Central memory CD8-positive, alpha-beta T cell (primary cell): ENCODE results near the gene APBB2.

Experiments
- ATAC-seq: fragments of 150-1000 bp; cut with Tn5 transposase; replicated peaks from 2 replicates; pipeline ENCODE4 v1.10.0; 2022; ENCODE audit warnings: mild to moderate bottlenecking, moderate FRiP score, moderate number of reproducible peaks; ENCODE audit not compliant: poor library complexity, severe bottlenecking; ENCODE audit errors: extremely low read depth
- DNase-seq, 2 donors: peaks; one replicate each; pipeline ENCODE4 v3.0.0; 2021; ENCODE audit warnings: low spot score in 2 of 2
- H3K27ac Mint-ChIP-seq: one replicate; pipeline ENCODE4 v1.8.0; 2022; ENCODE audit warnings: low read depth, mild to moderate bottlenecking, moderate library complexity, mixed read lengths
- H3K27me3 Mint-ChIP-seq: one replicate; pipeline ENCODE4 v1.8.0; 2022; ENCODE audit warnings: mixed read lengths
- H3K36me3 Mint-ChIP-seq: one replicate; pipeline ENCODE4 v1.8.0; 2022; ENCODE audit warnings: mild to moderate bottlenecking, moderate library complexity, mixed read lengths; ENCODE audit not compliant: insufficient read depth
- H3K4me1 Mint-ChIP-seq: one replicate; pipeline ENCODE4 v1.8.0; 2022; ENCODE audit warnings: mixed read lengths
- H3K4me3 Mint-ChIP-seq: one replicate; pipeline ENCODE4 v1.8.0; 2022; ENCODE audit warnings: mild to moderate bottlenecking, moderate library complexity, mixed read lengths
- H3K9me3 Mint-ChIP-seq: one replicate; pipeline ENCODE4 v1.8.0; 2022; ENCODE audit warnings: mixed read lengths

Gene APBB2

DNA sequence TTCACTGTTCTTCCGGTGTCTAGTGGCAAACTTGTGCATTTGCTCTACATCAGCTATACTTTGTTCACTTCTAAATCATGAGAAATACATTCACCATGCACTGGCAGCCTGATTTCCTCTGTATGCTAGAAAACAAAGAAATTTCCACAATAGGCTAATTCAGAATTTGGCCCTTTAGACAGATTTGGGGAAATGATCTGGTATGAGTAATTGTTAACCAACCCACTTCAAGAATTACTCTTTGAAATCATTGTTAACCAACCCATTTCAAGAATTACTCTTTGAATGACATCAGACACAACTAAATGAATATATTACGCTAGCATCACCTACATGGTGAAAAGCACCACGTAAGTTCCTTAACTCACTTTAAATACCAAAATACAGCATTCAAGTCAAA, 14.6 kb downstream of the APBB2 start:
- H3K36me3 Mint-ChIP-seq: no peaks in the 10 kb centered on the region
- H3K9me3 Mint-ChIP-seq: peaks cover 7% of the 10 kb centered on the region
- H3K27ac Mint-ChIP-seq: no peak overlapping the region
- ATAC-seq: no peak
- H3K27me3 Mint-ChIP-seq: peaks cover 44% of the 10 kb centered on the region
- no peak for DNase-seq
- H3K4me3 Mint-ChIP-seq: no peak overlapping the region
- no peaks in the 10 kb centered on the region for H3K4me1 Mint-ChIP-seq

DNA sequence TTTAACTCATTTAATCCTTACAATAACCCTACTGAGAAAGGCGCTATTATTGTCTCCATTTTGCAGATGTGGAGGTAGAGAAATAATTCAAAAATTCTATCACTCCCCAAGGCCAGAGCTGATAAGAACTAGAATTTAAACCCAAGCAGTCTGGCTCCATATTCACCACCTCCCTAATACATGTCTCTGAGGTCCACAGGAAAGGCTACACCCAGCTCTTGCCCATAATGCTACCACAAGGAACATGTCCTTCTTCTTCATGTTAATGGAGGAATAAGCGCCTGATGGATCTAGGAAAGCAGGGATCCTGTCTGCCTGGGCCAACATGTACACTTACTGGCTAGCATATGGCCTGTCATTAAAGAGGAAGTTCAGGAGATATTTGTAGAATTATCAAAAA, 16.3 kb downstream of the APBB2 start:
- no peak for ATAC-seq

DNA sequence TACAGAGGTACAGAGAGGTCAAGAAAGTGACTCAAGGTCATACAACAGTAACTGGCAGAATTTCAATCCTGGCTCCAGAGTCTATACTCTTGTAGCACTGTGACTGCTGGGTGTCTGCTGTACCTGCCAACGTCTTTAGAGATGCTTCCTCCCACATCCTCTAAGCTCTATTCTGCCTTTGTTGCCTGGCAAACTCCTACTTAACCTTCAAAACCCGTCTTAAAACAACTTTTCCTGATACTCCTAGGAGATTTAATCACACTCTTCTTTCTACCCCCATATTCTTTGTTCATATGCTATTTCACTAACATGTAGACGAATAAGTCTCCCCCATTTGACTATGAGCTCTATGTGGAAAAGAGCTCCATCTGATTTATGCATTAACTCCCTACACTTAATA, 16.8 kb downstream of the APBB2 start:
- ATAC-seq: no peak
- Mint-ChIP-seq H3K36me3 (no peaks in the 10 kb centered on the region), H3K9me3 (peaks cover 7% of the 10 kb centered on the region), H3K27me3 (peaks cover 31% of the 10 kb centered on the region), H3K4me3 (no peak overlapping the region), H3K27ac (no peak overlapping the region), H3K4me1 (no peaks in the 10 kb centered on the region)
- no peak for DNase-seq

More for the DNA sequence above, 16.3 kb downstream of the APBB2 start:
- Mint-ChIP-seq H3K27me3 (peaks cover 33% of the 10 kb centered on the region), H3K36me3 (no peaks in the 10 kb centered on the region), H3K4me3 (no peak overlapping the region), H3K4me1 (no peaks in the 10 kb centered on the region), H3K27ac (no peak overlapping the region), H3K9me3 (peaks cover 7% of the 10 kb centered on the region)
- DNase-seq: no peak

DNA sequence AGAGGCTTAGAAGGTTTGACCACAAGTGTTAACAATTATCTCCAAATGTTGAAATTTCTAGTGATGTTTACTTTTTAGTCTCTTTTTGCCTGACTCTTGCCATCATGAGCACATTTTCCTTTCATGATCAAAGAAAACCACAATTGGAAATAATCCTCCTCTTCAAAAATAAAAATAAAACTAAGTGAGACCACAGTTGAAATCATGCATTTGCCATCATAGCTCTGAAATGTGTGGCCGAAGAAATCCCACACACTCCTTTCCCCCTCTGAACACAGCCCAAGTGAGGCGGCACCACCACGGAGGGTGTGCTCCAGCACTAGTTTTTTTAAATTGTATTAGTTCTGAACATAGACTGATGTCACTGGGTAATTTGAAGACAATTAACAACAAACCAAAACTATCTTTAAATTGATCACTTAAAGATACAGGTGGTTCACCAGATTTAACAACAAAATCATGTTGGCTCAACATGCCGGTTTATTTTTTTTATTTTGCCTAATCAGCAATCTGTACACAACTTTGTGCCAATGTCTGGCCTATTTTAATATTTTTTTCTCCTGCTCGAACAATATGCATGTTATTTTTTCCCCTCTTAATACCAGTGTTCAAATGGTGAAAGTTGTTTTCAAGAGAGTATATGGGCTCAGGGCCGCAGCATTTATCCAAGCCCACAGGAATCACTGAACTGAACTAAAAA, 17.6 kb downstream of the APBB2 start:
- no peaks in the 10 kb centered on the region for H3K4me1 Mint-ChIP-seq
- H3K27ac Mint-ChIP-seq: no peak overlapping the region
- H3K9me3 Mint-ChIP-seq: peaks cover 7% of the 10 kb centered on the region
- H3K27me3 Mint-ChIP-seq: peaks cover 24% of the 10 kb centered on the region
- H3K36me3 Mint-ChIP-seq: no peaks in the 10 kb centered on the region
- ATAC-seq (no peak), DNase-seq (no peak)
- no peak overlapping the region for H3K4me3 Mint-ChIP-seq

DNA sequence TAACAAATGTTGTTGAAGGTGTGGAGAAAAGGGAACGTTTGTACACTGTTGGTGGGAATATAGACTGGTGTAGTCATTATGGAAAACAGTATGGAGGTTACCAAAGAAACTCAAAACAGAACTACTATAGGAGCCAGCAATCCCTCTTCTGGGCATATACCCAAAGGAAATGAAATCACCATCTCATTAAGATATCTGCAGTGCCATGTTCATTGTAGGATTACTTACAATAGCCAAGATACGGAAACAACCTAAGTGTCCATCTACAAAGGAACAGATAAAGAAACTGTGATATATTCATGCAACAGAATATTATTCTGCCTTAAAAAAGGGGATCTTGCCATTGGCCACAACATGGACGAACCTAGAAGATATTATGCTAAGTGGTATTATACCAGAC, 22.2 kb downstream of the APBB2 start:
- peaks cover 18% of the 10 kb centered on the region for H3K27me3 Mint-ChIP-seq
- ATAC-seq: no peak
- peaks cover 7% of the 10 kb centered on the region for H3K9me3 Mint-ChIP-seq
- H3K27ac Mint-ChIP-seq: no peak overlapping the region
- H3K4me1 Mint-ChIP-seq: no peaks in the 10 kb centered on the region
- H3K4me3 Mint-ChIP-seq: no peak overlapping the region
- H3K36me3 Mint-ChIP-seq: peaks cover 2% of the 10 kb centered on the region
- no peak for DNase-seq

DNA sequence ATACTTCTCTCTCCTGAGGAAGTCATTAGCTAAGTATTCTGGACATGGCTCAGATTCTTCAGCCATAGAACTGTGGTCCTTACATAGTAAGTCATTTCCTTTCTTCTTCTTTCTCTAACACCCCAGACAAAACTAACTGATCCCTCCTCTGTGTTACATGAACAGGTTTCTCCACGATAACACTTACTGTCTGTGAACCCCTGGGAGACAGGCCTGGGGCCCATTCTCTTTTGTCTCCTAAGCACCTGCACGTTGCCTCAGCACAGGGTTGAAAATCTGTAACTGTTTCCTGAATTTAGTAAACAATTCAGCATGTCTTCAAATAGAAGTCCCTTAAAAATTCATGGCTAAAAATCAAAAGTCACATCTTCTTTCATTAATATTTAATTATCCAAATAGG, 24.7 kb downstream of the APBB2 start:
- no peak for DNase-seq
- no peaks in the 10 kb centered on the region for H3K9me3 Mint-ChIP-seq
- H3K27me3 Mint-ChIP-seq: peaks cover 2% of the 10 kb centered on the region
- no peak overlapping the region for H3K4me3 Mint-ChIP-seq
- no peaks in the 10 kb centered on the region for H3K4me1 Mint-ChIP-seq
- no peak for ATAC-seq
- no peak overlapping the region for H3K27ac Mint-ChIP-seq
- peaks cover 2% of the 10 kb centered on the region for H3K36me3 Mint-ChIP-seq

DNA sequence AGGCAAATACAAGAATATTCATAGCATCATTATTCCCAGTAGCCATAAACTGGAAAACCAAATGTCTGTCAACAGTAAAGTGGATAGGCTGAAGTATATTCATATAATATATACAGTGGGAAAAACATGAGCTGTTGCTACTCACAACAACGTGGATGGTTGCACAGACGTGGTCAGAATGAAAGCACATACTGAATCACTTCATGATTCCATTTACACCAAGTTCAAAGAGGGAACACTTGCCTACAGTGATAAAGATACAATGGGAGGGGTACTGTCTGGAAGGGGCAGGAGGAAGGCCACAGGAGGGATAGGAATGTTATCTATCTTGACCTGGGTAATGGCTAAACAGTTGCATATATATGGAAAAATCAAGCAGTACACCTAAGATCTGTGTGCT, 25.3 kb downstream of the APBB2 start:
- Mint-ChIP-seq H3K4me1 (no peaks in the 10 kb centered on the region), H3K9me3 (no peaks in the 10 kb centered on the region), H3K27me3 (no peaks in the 10 kb centered on the region), H3K36me3 (peaks cover 4% of the 10 kb centered on the region), H3K4me3 (no peak overlapping the region), H3K27ac (no peak overlapping the region)
- ATAC-seq: no peak
- no peak for DNase-seq

DNA sequence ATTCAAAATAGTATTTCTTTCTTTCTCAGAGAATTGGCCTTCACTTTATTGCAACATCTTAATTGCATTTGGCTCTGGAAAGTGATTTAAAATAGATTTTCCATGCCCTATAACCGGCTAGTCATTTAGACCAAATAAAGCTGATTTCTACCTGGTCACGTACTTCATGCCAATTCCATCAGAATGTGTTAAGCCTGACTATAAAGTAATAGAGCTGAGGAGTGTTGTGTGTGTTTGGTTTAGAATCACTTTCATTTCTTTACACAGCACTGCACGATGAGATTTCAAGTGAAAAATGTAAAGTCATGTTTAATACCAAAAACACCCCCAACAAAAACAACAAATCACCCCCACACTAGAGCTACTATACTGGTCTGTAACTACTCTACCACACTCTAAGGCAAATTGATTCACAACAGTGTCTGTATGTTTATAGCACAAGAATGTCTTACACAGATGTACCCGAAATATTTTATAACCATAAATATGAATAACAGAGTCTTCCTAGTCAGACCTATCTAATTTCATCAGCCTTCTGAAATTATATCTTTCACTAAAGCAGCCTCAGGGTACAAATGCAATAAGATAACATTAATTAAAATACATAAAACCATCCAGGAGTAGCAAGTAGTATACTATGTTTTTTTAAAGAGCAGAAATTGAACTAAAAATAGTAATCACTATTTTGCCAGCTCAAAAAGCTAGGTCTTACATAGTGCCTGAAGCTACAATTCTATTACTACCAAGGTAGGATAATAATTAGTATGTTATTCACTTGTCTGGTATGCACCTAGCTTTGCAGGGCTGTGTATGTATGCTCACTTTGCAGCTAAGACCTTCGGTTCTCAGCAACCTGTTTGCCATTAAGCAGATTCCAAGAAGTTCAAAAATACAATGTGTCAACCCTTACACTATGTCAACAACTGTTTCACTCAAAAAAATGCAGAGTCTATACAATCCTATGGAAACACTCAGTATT, 28.4 kb downstream of the APBB2 start:
- H3K27me3 Mint-ChIP-seq: no peaks in the 10 kb centered on the region
- H3K9me3 Mint-ChIP-seq: no peaks in the 10 kb centered on the region
- peaks cover 1% of the 10 kb centered on the region for H3K36me3 Mint-ChIP-seq
- no peak overlapping the region for H3K4me3 Mint-ChIP-seq
- H3K4me1 Mint-ChIP-seq: no peaks in the 10 kb centered on the region
- DNase-seq (no peak), ATAC-seq (no peak)
- H3K27ac Mint-ChIP-seq: no peak overlapping the region

DNA sequence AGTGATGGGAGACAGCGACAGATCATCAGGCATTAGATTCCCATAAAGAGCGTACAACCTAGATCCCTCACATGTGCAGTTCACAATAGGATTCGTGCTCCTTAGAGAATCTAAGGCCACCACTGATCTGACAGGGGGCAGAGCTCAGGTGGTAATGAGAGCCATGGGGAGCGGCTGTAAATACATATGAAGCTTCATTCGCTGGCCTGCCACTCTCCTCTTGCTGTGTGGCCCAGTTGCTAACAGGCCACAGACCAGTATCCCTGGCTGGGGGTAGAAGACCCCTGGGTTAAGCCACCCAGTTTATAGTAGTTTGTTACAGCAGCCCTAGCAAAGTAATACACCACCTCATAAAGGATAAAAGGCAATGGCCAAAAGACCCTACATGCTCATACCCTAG, 30.3 kb downstream of the APBB2 start:
- Mint-ChIP-seq H3K9me3 (no peaks in the 10 kb centered on the region), H3K27me3 (peaks cover 4% of the 10 kb centered on the region), H3K4me3 (no peak overlapping the region), H3K36me3 (peaks cover 1% of the 10 kb centered on the region), H3K27ac (no peak overlapping the region), H3K4me1 (no peaks in the 10 kb centered on the region)
- no peak for DNase-seq
- ATAC-seq: no peak

DNA sequence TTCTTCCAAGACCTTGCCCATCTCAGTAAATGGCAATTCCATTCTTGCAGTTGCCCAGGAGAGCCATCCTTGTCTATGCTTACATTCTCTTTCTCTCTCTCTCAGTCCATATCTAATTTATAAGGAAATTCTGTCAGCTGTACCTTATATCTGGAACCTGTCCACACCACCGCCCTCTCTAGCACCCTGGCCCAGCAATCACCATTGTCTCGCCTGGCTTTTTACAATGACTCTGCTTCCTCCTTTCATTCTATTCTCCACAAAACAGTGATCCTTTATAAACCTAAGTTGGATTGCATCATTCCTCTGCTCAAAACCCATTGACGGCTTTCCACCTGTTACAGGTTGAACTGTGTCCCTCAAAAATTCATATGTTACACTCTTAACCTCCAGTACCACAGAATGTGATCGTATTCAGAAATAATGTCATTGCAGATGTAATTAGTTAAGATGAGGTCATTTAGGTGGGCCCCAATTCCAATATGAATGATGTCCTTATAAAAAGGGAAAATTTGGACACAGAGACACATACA, 31.3 kb downstream of the APBB2 start:
- H3K4me1 Mint-ChIP-seq: no peaks in the 10 kb centered on the region
- ATAC-seq (no peak), DNase-seq (no peak)
- no peaks in the 10 kb centered on the region for H3K9me3 Mint-ChIP-seq
- peaks cover 1% of the 10 kb centered on the region for H3K36me3 Mint-ChIP-seq
- H3K27me3 Mint-ChIP-seq: peaks cover 13% of the 10 kb centered on the region
- no peak overlapping the region for H3K27ac Mint-ChIP-seq
- H3K4me3 Mint-ChIP-seq: no peak overlapping the region

DNA sequence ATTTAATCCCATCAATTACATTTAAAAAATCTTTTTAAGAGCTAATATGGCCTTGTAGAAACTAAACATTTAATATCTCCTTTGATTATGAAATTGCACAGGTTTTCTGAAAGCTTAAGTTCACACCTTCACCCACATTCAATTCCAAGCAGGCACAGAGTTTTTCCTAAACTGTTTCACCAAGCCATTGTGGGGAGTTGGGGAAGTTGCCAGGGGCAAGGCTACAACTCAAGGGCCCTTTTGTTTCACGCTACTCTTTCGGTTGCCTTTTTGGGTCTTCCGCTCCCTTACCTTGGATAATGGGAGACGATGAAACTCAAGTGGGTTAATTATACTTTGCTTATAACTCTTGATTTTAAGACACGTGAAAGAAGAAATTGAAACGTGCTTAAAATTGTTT, 33.3 kb downstream of the APBB2 start:
- Mint-ChIP-seq H3K27me3 (peaks cover 19% of the 10 kb centered on the region), H3K9me3 (no peaks in the 10 kb centered on the region), H3K4me3 (no peak overlapping the region), H3K4me1 (no peaks in the 10 kb centered on the region), H3K27ac (no peak overlapping the region), H3K36me3 (peaks cover 1% of the 10 kb centered on the region)
- DNase-seq (no peak), ATAC-seq (no peak)

DNA sequence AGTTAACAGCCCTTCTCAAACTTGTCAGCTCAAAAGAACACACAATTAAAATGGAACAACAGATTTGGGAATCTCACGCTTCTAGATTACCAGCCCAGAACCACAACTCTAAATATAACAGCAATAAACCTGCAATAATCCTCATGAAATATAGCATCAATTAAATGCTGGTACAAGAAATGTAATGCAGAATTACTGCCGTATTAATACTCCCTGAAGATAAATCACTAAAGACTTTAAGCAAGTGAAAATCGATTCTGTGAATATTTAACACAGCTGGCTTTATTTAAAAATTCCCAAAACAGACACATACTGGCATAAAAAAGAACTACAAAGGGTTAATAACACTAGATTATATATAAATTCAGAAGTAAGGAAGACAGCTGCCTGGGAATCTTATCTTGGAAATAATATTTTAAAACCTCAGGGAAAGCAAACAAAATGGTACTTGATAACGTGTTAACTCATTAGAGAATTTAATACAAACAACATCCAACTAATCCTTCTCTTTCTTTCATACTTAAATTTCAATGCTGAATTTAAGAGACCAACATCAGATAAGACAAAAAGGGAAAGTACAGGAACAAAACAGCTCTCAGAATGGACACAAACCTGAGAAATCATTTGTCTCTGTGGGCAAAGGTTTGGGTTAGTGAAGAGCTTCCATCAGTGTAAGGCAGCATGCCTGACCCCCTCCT, 34.7 kb downstream of the APBB2 start:
- no peak overlapping the region for H3K4me3 Mint-ChIP-seq
- peaks cover 22% of the 10 kb centered on the region for H3K27me3 Mint-ChIP-seq
- H3K27ac Mint-ChIP-seq: no peak overlapping the region
- H3K4me1 Mint-ChIP-seq: no peaks in the 10 kb centered on the region
- DNase-seq: no peak
- peaks cover 1% of the 10 kb centered on the region for H3K36me3 Mint-ChIP-seq
- ATAC-seq: no peak
- H3K9me3 Mint-ChIP-seq: no peaks in the 10 kb centered on the region
